ENCODE data around the gene RPS6KA5.
"Not testable (repeated sequence)": the region's sequence is repeated elsewhere in the genome, so short reads cannot be mapped to it uniquely, and the experiment has no call there.

RPS6KA5 gene

GRCh38 chr14:91022622-91023028 is 37.8 kb downstream of the RPS6KA5 start:
- DNase-seq = not testable (repeated sequence)

DNA sequence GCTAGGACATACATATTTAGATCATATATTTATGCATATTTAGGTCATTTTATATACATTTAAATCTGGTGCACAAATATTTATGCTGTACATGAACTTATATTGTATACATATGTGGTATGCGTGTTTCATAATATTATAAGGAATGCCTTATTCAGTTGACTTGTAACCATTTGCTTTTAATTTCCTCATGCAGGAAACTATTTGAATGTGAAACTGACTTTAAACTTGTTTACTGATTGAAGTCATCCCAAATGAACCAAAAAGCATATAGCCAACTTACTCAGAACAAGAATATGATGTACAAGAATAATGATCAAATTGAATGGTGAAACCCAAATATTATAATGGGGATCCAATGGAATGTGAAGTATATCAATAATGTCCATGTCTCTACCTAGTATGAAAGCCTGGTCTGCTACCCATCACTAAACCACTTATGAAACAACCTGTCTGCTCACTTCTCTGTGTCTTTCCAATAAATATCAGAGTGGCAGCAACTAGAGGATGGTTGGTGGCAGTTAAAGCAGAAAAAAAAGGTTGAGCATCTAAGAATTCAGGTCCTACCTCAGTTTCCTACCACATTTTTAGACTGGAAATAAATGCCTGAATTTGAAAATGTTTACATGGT is 38.3 kb downstream of the RPS6KA5 start:
- no peak for DNase-seq

DNA sequence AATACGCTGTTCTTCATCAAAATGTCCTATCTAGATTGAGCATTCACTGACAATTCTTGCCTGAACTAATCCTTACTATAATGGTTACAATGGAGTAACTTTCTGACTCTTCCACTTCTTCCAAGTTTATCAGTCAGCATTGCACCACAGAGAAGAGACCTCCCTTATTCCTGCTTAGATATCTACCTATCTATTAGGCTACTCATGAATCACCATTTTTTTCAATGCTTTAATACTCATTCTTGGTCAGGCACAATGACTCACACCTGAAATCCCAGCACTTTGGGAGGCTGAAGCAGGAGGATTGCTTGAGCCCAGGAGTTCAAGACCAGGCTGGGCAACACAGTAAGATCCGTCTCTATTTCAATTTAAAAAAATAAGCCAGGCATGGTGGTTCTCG is 39.3 kb downstream of the RPS6KA5 start:
- no peak for DNase-seq

DNA sequence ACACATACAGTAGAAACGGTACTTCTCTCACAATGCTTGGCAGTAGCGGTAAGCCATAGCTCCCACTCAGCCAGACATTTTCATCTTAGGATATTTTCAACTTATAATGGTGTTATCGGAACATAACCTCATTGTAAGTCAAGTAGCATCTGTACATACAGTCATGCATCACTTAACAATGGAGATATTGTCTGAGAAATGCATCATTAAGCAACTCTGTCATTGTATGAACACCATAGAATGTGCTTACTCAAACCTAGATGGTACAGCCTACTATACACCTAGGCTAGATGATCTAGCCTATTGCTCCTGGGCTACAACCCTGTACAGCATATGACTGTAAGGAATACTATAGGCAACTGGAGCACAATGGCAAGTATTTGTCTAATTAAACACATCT is 40.8 kb downstream of the RPS6KA5 start:
- DNase-seq = no peak

GRCh38 chr14:91018481-91018880 is 42.0 kb downstream of the RPS6KA5 start:
- no peak for DNase-seq

GRCh38 chr14:91016800-91017410 is 43.5 kb downstream of the RPS6KA5 start:
- no peak for DNase-seq

DNA sequence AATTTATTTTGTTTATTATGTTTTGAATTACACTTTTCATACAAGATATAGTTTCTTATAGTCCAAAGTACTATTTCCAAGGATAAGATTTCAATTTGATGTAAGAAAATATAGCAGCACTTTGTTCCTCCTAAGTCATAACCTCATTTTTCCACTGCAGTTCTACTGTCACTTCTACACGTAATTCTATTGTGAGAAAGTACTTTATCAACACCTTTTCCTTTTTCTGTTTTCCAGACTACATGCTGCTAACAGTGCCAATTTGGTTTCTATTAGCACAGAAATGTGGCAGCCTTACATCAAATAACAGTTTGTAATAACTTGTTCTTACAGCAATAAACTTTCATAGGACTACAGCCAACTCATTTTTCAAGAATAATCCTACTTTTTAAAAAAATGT is 45.0 kb downstream of the RPS6KA5 start:
- no peak for DNase-seq

GRCh38 chr14:91012045-91012444 is 48.4 kb downstream of the RPS6KA5 start:
- DNase-seq = no peak

DNA sequence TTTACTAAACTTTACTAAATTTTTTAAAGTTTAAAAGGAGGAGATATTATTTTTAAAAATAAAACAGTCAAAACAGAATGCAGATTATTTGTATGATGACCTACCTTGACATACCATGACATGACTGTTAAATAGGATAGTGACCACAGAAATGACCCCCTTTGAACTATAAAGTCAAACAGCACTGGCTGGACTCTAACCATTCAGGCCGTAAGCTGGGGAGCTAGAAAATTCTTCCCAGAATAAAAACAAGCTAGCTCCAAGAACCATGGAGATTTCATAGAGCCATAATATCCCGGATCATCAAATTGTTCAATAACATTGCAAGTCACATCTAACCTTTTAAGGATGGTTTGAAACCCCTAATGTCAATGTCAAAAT is 50.3 kb downstream of the RPS6KA5 start:
- DNase-seq = no peak

- DNase-seq = no peak
Measured at GRCh38 chr14:91009501-91010152, 50.8 kb downstream of the RPS6KA5 start.

GRCh38 chr14:91008759-91009409 is 51.6 kb downstream of the RPS6KA5 start:
- DNase-seq = no peak

DNA sequence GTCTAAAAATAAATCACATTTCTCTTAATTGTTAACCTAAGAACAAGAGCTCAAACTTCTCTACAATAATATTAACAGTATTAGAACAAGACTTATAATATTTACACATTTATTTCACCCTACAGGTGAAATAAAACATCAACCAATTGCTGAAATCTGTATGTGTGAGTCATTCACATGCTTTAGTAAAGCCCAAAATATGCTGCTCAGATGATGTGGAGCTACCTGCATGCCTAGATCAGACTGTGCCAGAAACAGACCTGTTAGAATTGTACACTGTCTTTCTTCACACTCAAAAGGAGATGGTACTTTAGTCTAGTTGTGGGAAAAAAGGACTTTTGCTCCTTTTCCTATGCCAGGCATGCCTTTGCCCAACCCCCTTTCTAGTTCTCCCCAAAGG is 54.7 kb downstream of the RPS6KA5 start:
- no peak for DNase-seq

DNA sequence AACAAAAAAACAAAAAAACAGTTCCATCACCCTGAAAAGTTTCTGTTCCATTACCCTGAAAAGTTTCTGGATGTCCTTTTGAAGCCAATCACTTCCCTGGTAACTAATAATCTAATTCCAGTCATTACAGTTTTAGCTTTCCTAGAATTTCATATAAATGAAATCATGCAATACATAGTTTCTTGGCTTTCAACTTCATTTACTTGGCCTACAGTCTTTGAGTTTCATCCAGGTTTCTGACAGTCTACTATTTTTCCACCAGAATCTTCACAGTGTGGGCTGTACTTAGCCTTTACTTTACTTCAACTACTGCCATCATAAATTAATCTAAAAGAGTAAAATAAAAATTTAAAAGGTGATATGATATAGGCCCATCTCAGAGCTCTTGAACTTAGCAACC is 55.5 kb downstream of the RPS6KA5 start:
- no peak for DNase-seq

DNA sequence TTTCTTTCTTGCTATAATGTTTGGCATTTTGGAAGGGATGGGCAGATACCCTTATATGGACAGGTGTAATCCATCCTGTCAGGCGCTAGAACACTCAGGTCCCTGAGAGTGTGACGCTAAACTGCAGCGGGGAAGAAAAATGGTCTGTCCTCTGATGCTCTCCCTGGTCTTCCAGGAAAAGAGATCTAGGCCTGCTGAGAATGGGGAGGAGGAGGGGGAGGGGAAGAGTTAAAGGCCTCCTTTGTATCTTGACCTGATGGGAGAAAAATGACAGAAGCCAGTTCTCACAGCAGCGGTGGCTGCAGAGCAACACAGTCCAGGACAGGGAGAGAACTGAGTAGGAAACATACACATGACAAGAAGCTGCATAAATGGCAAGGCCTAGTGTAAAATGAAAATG is 61.1 kb downstream of the RPS6KA5 start:
- DNase-seq = no peak

DNA sequence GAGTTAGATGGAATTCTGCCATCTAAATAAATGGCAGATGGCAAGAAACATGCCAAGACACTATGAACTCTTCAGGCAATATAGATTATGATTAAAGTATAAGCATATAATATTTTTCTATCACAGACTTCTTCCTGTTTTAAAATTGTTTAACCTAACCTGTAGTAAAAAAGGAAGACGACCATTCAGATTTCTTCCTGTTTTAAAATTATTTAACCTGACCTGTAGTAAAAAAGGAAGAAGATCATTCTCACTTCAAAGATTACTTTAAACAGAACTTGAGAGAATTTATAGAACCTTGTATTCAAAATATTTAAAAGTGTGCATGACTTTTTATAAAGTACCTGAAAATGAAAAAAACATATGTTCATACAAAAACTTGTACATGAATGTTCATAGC is 63.5 kb downstream of the RPS6KA5 start:
- no peak for DNase-seq

GRCh38 chr14:90995785-90996184 is 64.7 kb downstream of the RPS6KA5 start:
- DNase-seq = no peak

DNA sequence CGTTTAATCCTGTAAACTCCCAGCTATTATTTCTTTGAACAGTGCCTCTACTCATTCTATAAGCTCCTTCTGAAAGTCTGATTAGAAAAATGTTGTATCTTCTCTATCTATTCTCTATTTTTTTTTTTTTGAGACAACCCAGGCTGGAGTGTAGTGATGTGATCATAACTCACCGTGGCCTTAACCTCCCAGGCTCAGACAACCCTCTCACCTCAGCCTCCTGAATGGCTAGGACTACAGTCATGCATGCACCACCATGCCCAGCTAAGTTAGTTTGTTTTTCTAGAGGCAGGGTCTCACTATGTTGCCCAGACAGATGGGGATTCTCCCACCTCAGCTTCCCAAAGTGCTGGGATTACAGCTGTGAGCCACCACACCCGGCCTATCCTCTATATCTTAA is 66.6 kb downstream of the RPS6KA5 start:
- DNase-seq = no peak

GRCh38 chr14:90991690-90992443 is 68.6 kb downstream of the RPS6KA5 start:
- DNase-seq = no peak

DNA sequence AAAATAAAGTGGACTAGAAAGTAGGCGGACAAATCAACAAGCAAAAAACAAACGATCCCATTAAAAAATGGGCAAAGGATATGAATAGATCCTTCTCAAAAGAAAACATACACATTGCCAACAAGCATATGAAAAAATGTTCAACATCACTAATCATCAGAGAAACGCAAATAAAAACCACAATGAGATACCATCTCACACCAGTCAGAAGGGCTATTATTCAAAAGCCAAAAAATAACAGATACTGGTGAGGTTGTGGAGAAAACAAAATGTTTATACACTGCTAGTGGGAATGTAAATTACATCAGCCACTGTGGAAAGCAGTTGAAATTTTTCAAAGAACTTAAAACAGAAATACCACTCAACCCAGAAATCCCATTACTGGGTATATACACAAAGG is 70.3 kb downstream of the RPS6KA5 start:
- no peak for DNase-seq

- no peak for DNase-seq
Measured at GRCh38 chr14:90987140-90987539, 73.3 kb downstream of the RPS6KA5 start.

GRCh38 chr14:90986510-90986909 is 73.9 kb downstream of the RPS6KA5 start:
- DNase-seq = no peak

GRCh38 chr14:90985601-90986242 is 74.7 kb downstream of the RPS6KA5 start:
- DNase-seq = no peak

DNA sequence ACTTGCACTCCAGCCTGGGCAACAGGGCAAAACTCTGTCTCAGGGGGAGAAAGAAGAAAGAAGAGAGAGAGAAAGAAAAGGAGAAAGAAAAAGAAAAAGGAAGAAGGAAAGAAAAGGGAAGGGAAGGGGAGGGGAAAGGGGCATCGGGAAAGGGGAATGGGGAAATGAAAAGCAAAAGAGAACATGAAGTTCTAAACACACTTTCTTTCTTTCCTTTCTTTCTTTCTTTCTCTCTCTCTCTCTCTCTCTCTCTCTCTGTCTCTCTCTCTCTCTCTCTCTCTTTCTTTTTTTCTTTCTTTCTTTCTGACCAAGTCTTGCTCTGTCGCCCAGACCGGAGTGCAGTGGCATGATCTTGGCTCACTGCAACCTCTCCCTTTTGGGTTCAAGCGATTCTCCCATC is 76.9 kb downstream of the RPS6KA5 start:
- DNase-seq = no peak

Measured in stimulated activated naive CD4-positive, alpha-beta T cell treated with Interleukin-2 at 50 U/mL for 16 hours (primary cell).